K562 (cell line): ENCODE measurements around the gene CLEC3B. TPM values are rescaled to one million over a fixed set of nuclear protein-coding genes. Genes with fewer than 3 reads are reported as not detected.

Experiments used
- ATAC-seq: fragments of 200-7000 bp; cut with Tn5 transposase; 3 replicates; pipeline ENCODE4 v1.9.1; 2020; ENCODE audit warnings: moderate library complexity
- BruUV-seq: library from RNA; stranded (reverse); fragments of 400-500 nt; replicated peaks from 2 replicates; lab custom pipeline; 2021; lab: Mats Ljungman, UMichigan
- CTCF ChIA-PET: fragments of 300-600 bp; formaldehyde crosslinking; extraction: SDS; loops from one replicate; lab custom pipeline; 2021; ENCODE audit warnings: low intra/inter-chr PET ratio; lab: Yijun Ruan, JAX
- POLR2A ChIA-PET: fragments of 300-600, 350-650 bp; sonication (Branson Sonifier 250); formaldehyde crosslinking; extraction: SDS; loops from one replicate; lab custom pipeline; 2021; ENCODE audit warnings: antibody characterized with exemption, inconsistent platforms; lab: Yijun Ruan, JAX
- DNase-seq, 4 experiments: peaks; one replicate each; pipeline versions ENCODE4 v3.0.0 to v3.0.0-alpha.2; 2011 to 2018; ENCODE audit warnings: low spot score in 3 of 4, mixed read lengths in 3 of 4; ENCODE audit errors: extremely low read depth in 1 of 4
- FAIRE-seq: peaks from 2 replicates; lab custom pipeline; 2011; peaks lifted over from hg19 to GRCh38; lab: Jason Lieb, UNC
- H2AFZ ChIP-seq: 2 replicates; pipeline ENCODE4 v1.6.0; 2011; ENCODE audit warnings: low read depth, low read length, control low read depth, inconsistent platforms
- H3K27ac ChIP-seq: fragments of 200-600 bp; 3 replicates; pipeline ENCODE4 v1.8.0; 2011; ENCODE audit warnings: low read depth, mild to moderate bottlenecking, control low read depth, inconsistent platforms, low read length, moderate library complexity, mixed read lengths; ENCODE audit errors: extremely low read depth
- H3K27me3 ChIP-seq, 2 experiments: fragments of 300-600 bp in 1 of 2; 2 replicates in 1 of 2; 3 replicates in 1 of 2; pipeline versions ENCODE4 v1.6.0 to v1.8.0; 2011; ENCODE audit warnings: inconsistent platforms in 2 of 2, low read length in 2 of 2, mild to moderate bottlenecking in 1 of 2, mixed read lengths in 1 of 2, moderate library complexity in 1 of 2; ENCODE audit not compliant: control insufficient read depth in 2 of 2, insufficient read depth in 2 of 2
- H3K36me3 ChIP-seq: fragments of 300-600 bp; 3 replicates; pipeline ENCODE4 v1.8.0; 2011; ENCODE audit warnings: mild to moderate bottlenecking, low read length, inconsistent platforms; ENCODE audit not compliant: control insufficient read depth, insufficient read depth
- H3K4me1 ChIP-seq, 2 experiments: fragments of 200-600 bp in 1 of 2; replicated peaks in 1 of 2; 2 replicates in 1 of 2; 3 replicates in 1 of 2; pipeline versions ENCODE4 v1.5.1 to v1.8.0; 2011; ENCODE audit warnings: inconsistent platforms in 2 of 2, low read length in 2 of 2, mild to moderate bottlenecking in 1 of 2, mixed read lengths in 1 of 2, moderate library complexity in 1 of 2; ENCODE audit not compliant: control insufficient read depth in 2 of 2, insufficient read depth in 2 of 2
- H3K4me2 ChIP-seq: 2 replicates; pipeline ENCODE4 v1.6.1; 2011; ENCODE audit warnings: low read length, control low read depth, inconsistent platforms, mixed read lengths; ENCODE audit not compliant: insufficient read depth
- H3K4me3 ChIP-seq: fragments of 200-600 bp; sonication (generic), shearing (Covaris generic); 2 replicates; pipeline ENCODE4 v1.5.1; 2016; ENCODE audit warnings: control low read depth, inconsistent platforms
- H3K79me2 ChIP-seq: fragments of 200-600 bp; 3 replicates; pipeline ENCODE4 v1.8.0; 2011; ENCODE audit warnings: low read length, inconsistent platforms; ENCODE audit not compliant: control insufficient read depth, insufficient read depth
- H3K9ac ChIP-seq, 2 experiments: 2 replicates each; pipeline versions ENCODE4 v1.6.0 to v1.6.1; 2011; ENCODE audit warnings: low read depth in 2 of 2, low read length in 2 of 2, control low read depth in 1 of 2, inconsistent platforms in 1 of 2, mild to moderate bottlenecking in 1 of 2, mixed read lengths in 1 of 2; ENCODE audit not compliant: insufficient read depth in 1 of 2
- H3K9me1 ChIP-seq: one replicate; pipeline ENCODE4 v1.6.0; 2011; ENCODE audit warnings: inconsistent platforms, mild to moderate bottlenecking, low read length, moderate library complexity; ENCODE audit not compliant: control insufficient read depth, insufficient read depth
- H3K9me3 ChIP-seq: replicated peaks from 2 replicates; pipeline ENCODE4 v1.5.1; 2011; ENCODE audit warnings: low read depth, low read length, inconsistent platforms; ENCODE audit not compliant: control insufficient read depth, insufficient read depth
- H4K20me1 ChIP-seq: replicated peaks from 2 replicates; pipeline ENCODE4 v1.6.1; 2011; ENCODE audit warnings: low read length, inconsistent platforms, mixed read lengths; ENCODE audit not compliant: control insufficient read depth, insufficient read depth
- AFF4 ChIP-seq: sonication (generic); formaldehyde crosslinking; IDR thresholded peaks from 2 replicates; pipeline ENCODE4 v1.8.0; 2023; ENCODE audit warnings: mild to moderate bottlenecking, missing genetic modification reagents
- PHB2 ChIP-seq: fragments of 450-650 bp; IDR thresholded peaks from 2 replicates; pipeline ENCODE4 v1.6.1; 2017; ENCODE audit warnings: low read depth
- POU5F1 ChIP-seq: fragments of 150-350 bp; IDR thresholded peaks from 2 replicates; pipeline ENCODE4 v1.6.1; 2014; ENCODE audit warnings: borderline replicate concordance, low read length, low read depth, mild to moderate bottlenecking; ENCODE audit not compliant: partially characterized antibody
- ZNF785 ChIP-seq: fragments of 250-450 bp; sonication (Bioruptor Pico); IDR thresholded peaks from 2 replicates; pipeline ENCODE4 v1.4.0; 2020; ENCODE audit warnings: mild to moderate bottlenecking
- WGBS: fragments of 100-300 bp; shearing (Covaris generic); methylation state at CpG from one replicate; pipeline ENCODE4 v1.1.6; 2016; ENCODE audit warnings: low coverage, mixed read lengths; ENCODE audit not compliant: insufficient coverage; ENCODE audit errors: missing lambda C conversion rate; 5-methylcytosine and 5-hydroxymethylcytosine counted together
- in situ Hi-C: fragments of 300-500 bp; cut with MboI; formaldehyde crosslinking; loops from 4 replicates; pipeline ENCODE4 v1.15.0; 2018; ENCODE audit warnings: inconsistent platforms, mixed read lengths
- intact Hi-C: fragments of 100-400 bp; cut with micrococcal nuclease; formaldehyde crosslinking; loops from 2 replicates; pipeline ENCODE4 v1.14.2; 2022
- polyA plus RNA-seq, 8 experiments: library from polyadenylated mRNA; depleted of rRNA in 4 of 8; stranded (reverse) in 5 of 8; unstranded in 3 of 8; fragments of >200 nt; fragmentation: Nextera tagmentation in 2 of 8; fragmentation: Illumina TruSeq in 1 of 8; extraction: Ambion mirVana in 2 of 8; extraction: Trizol in 1 of 8; gene quantifications; 2 replicates each; pipeline versions ENCODE4 v1.2.1 to v1.2.3, GENCODE V29; 2011 to 2014; ENCODE audit warnings: inconsistent platforms in 1 of 8, missing spikeins in 1 of 8
- total RNA-seq, 7 experiments: library from RNA; depleted of rRNA in 6 of 7; stranded (reverse); fragments of >200 nt in 6 of 7; fragmentation: Illumina TruSeq in 2 of 7; extraction: Trizol in 2 of 7; gene quantifications; 2 replicates each; pipeline versions ENCODE4 v1.2.1 to v1.2.3, GENCODE V29; 2011 to 2021; ENCODE audit warnings: low replicate concordance in 1 of 7
- TF ChIP-seq, protein P1 (sequence below): fragments of 450-650 bp; IDR thresholded peaks from 2 replicates; pipeline ENCODE4 v1.6.1; 2014; ENCODE audit warnings: low read depth, mild to moderate bottlenecking, moderate library complexity, borderline replicate concordance
- TF ChIP-seq, protein P2 (sequence below): fragments of 450-650 bp; IDR thresholded peaks from 2 replicates; pipeline ENCODE4 v1.6.1; 2016; ENCODE audit warnings: antibody characterized with exemption
- TF ChIP-seq, protein P3 (sequence below): fragments of 450-650 bp; IDR thresholded peaks from 2 replicates; pipeline ENCODE4 v1.6.1; 2016; ENCODE audit warnings: mild to moderate bottlenecking

The CLEC3B gene
- total and polyA plus RNA-seq, 9 of the 15 experiments (the other 6 are each of a cell fraction or from before 2014, with no cell fraction given): not detected

- no peaks in the 10 kb centered on the region for H3K36me3 ChIP-seq
- BruUV-seq: no TSS peak
- intact Hi-C loops: loop anchor here (2.0 to 10.0 kb wide), 5 partner anchors 473 to 1169 kb away; partner anchors contain the start of gene CCR1
- ATAC-seq (no peak), DNase-seq (no peak), FAIRE-seq (no peak)
- H3K4me3 ChIP-seq: no peak overlapping the region
- no peaks in the 10 kb centered on the region for H3K9me1 ChIP-seq
- no peaks in the 10 kb centered on the region for H3K79me2 ChIP-seq
- TF ChIP-seq AFF4 (CRISPR knock-in tag) (no peak), PHB2 (no peak), POU5F1 (no peak), ZNF785 (no peak)
- TF ChIP-seq, protein P1, sequence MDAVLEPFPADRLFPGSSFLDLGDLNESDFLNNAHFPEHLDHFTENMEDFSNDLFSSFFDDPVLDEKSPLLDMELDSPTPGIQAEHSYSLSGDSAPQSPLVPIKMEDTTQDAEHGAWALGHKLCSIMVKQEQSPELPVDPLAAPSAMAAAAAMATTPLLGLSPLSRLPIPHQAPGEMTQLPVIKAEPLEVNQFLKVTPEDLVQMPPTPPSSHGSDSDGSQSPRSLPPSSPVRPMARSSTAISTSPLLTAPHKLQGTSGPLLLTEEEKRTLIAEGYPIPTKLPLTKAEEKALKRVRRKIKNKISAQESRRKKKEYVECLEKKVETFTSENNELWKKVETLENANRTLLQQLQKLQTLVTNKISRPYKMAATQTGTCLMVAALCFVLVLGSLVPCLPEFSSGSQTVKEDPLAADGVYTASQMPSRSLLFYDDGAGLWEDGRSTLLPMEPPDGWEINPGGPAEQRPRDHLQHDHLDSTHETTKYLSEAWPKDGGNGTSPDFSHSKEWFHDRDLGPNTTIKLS: no peak
- TF ChIP-seq, protein P2, sequence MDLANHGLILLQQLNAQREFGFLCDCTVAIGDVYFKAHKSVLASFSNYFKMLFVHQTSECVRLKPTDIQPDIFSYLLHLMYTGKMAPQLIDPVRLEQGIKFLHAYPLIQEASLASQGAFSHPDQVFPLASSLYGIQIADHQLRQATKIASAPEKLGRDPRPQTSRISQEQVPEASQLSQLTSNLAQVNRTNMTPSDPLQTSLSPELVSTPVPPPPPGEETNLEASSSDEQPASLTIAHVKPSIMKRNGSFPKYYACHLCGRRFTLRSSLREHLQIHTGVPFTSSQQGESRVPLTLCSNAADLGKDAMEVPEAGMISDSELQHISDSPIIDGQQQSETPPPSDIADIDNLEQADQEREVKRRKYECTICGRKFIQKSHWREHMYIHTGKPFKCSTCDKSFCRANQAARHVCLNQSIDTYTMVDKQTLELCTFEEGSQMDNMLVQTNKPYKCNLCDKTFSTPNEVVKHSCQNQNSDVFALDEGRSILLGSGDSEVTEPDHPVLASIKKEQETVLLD: no peak
- TF ChIP-seq, protein P3, sequence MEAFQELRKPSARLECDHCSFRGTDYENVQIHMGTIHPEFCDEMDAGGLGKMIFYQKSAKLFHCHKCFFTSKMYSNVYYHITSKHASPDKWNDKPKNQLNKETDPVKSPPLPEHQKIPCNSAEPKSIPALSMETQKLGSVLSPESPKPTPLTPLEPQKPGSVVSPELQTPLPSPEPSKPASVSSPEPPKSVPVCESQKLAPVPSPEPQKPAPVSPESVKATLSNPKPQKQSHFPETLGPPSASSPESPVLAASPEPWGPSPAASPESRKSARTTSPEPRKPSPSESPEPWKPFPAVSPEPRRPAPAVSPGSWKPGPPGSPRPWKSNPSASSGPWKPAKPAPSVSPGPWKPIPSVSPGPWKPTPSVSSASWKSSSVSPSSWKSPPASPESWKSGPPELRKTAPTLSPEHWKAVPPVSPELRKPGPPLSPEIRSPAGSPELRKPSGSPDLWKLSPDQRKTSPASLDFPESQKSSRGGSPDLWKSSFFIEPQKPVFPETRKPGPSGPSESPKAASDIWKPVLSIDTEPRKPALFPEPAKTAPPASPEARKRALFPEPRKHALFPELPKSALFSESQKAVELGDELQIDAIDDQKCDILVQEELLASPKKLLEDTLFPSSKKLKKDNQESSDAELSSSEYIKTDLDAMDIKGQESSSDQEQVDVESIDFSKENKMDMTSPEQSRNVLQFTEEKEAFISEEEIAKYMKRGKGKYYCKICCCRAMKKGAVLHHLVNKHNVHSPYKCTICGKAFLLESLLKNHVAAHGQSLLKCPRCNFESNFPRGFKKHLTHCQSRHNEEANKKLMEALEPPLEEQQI: no peak
- no peak overlapping the region for H3K4me2 ChIP-seq
- H3K9ac ChIP-seq: no peak overlapping the region
- no peak overlapping the region for H2AFZ ChIP-seq
- CTCF ChIA-PET: interaction anchor here (0.5 to 3.3 kb wide), 4 partner anchors 625 to 1043 kb away, joined by 3 to 23 read pairs (median 14); no protein-coding TSS in a partner anchor
- POLR2A ChIA-PET: interaction anchor here (0.6 to 0.7 kb wide), 2 partner anchors 20 to 886 kb away, joined by 3 to 4 read pairs; no protein-coding TSS in a partner anchor
- no peaks in the 10 kb centered on the region for H4K20me1 ChIP-seq
- peaks cover 3 to 23% of the 10 kb centered on the region in 2 experiments; a peak in 4 of 5 replicates for H3K27me3 ChIP-seq
- peaks cover 0 to 9% of the 10 kb centered on the region in 2 experiments; a peak in 2 of 5 replicates for H3K4me1 ChIP-seq
- no peaks in the 10 kb centered on the region for H3K9me3 ChIP-seq
- in situ Hi-C loops: loop anchor here (5.0 to 25.0 kb wide), 6 partner anchors 302 to 1377 kb away; partner anchors contain the start of genes CCR5AS and CCRL2
- 53% methylated on average over 52 of the region's 64 CpGs for WGBS
- H3K27ac ChIP-seq: no peak overlapping the region
Observed at GRCh38 chr3:45035441-45036301, 9.6 kb downstream of the CLEC3B start.
